Measurements from ENCODE around the gene CCDC91.

DNA sequence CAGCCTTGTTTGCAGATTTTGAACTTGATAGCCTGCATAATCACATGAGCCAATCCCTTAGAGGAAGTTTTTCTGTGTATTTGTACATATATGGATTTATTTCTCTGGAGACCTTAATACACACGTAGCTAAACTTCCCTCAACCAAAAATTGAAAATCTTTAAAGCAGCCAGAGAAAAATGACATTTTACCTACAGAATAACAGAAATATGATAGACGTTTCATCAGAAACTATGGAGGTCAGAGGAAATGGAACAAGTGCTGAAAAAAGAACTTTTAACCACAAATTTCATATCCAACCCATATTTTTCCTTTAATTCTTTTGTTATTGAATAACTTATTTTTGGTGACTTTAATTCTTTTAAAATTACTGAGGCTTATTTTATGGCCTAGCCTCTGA is 177.7 kb downstream of the CCDC91 start:
- TF ChIP-seq, protein P1, sequence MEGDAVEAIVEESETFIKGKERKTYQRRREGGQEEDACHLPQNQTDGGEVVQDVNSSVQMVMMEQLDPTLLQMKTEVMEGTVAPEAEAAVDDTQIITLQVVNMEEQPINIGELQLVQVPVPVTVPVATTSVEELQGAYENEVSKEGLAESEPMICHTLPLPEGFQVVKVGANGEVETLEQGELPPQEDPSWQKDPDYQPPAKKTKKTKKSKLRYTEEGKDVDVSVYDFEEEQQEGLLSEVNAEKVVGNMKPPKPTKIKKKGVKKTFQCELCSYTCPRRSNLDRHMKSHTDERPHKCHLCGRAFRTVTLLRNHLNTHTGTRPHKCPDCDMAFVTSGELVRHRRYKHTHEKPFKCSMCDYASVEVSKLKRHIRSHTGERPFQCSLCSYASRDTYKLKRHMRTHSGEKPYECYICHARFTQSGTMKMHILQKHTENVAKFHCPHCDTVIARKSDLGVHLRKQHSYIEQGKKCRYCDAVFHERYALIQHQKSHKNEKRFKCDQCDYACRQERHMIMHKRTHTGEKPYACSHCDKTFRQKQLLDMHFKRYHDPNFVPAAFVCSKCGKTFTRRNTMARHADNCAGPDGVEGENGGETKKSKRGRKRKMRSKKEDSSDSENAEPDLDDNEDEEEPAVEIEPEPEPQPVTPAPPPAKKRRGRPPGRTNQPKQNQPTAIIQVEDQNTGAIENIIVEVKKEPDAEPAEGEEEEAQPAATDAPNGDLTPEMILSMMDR (conservative IDR thresholded peaks at IDR 0.05 in 1 of 2, IDR thresholded peaks at IDR 0.05 in 1 of 2; ENCODE audit: low read depth in 1 of 2, low read length in 2 of 2), result no peak
- no peak for TF ChIP-seq EZH2 (IDR thresholded peaks at IDR 0.05; ENCODE audit: low read length, missing control alignments)

All from fibroblast of lung (primary cell).